H9 (cell line): Measurements from ENCODE around the gene KLHL15. TPM values are rescaled to one million over a fixed set of nuclear protein-coding genes. Genes with fewer than 3 reads are reported as not detected.

Source experiments
- DNase-seq: peaks from one replicate; pipeline ENCODE4 v3.0.0-alpha.2; 2017
- H2AFZ ChIP-seq: one replicate; pipeline ENCODE4 v1.6.1; 2013; ENCODE audit warnings: mild to moderate bottlenecking, low read length, control low read depth, moderate library complexity
- H2AK5ac ChIP-seq: 2 replicates; pipeline ENCODE4 v1.6.1; 2013; ENCODE audit warnings: low read length, control low read depth, mixed read lengths; ENCODE audit not compliant: insufficient read length
- H2BK120ac ChIP-seq: one replicate; pipeline ENCODE4 v1.6.1; 2013; ENCODE audit warnings: low read depth, mild to moderate bottlenecking, low read length, control low read depth, inconsistent platforms; ENCODE audit not compliant: poor library complexity, severe bottlenecking
- H2BK12ac ChIP-seq: 2 replicates; pipeline ENCODE4 v1.6.1; 2013; ENCODE audit warnings: low read length, control low read depth, mixed read lengths, low read depth; ENCODE audit not compliant: insufficient read length
- H2BK15ac ChIP-seq: 2 replicates; pipeline ENCODE4 v1.6.1; 2013; ENCODE audit warnings: low read depth, low read length, control low read depth
- H2BK20ac ChIP-seq: one replicate; pipeline ENCODE4 v1.6.1; 2013; ENCODE audit warnings: low read depth, mild to moderate bottlenecking, low read length, control low read depth, inconsistent platforms; ENCODE audit not compliant: poor library complexity, severe bottlenecking
- H2BK5ac ChIP-seq: 2 replicates; pipeline ENCODE4 v1.6.1; 2013; ENCODE audit warnings: low read length, control low read depth, mixed read lengths; ENCODE audit not compliant: insufficient read length
- H3K14ac ChIP-seq: 2 replicates; pipeline ENCODE4 v1.6.1; 2013; ENCODE audit warnings: low read length, control low read depth; ENCODE audit not compliant: insufficient read depth
- H3K18ac ChIP-seq: 2 replicates; pipeline ENCODE4 v1.6.1; 2013; ENCODE audit warnings: low read depth, mild to moderate bottlenecking, mixed read lengths, low read length, control low read depth; ENCODE audit not compliant: insufficient read length
- H3K23ac ChIP-seq: 2 replicates; pipeline ENCODE4 v1.6.1; 2013; ENCODE audit warnings: low read length, control low read depth, mixed read lengths, low read depth; ENCODE audit not compliant: insufficient read length
- H3K23me2 ChIP-seq: 2 replicates; pipeline ENCODE4 v1.6.1; 2013; ENCODE audit warnings: low read depth, mild to moderate bottlenecking, mixed read lengths, low read length, control low read depth; ENCODE audit not compliant: insufficient read length, poor library complexity, severe bottlenecking
- H3K27ac ChIP-seq: 2 replicates; pipeline ENCODE4 v1.5.1; 2013; ENCODE audit warnings: low read length, control low read depth, mixed read lengths, low read depth; ENCODE audit not compliant: insufficient read length
- H3K27me3 ChIP-seq: 2 replicates; pipeline ENCODE4 v1.6.1; 2013; ENCODE audit warnings: low read length, control low read depth, inconsistent platforms; ENCODE audit not compliant: insufficient read depth
- H3K4ac ChIP-seq: 2 replicates; pipeline ENCODE4 v1.6.1; 2013; ENCODE audit warnings: low read depth, mild to moderate bottlenecking, control low read depth, inconsistent platforms, low read length, moderate library complexity
- H3K4me1 ChIP-seq: 2 replicates; pipeline ENCODE4 v1.6.1; 2013; ENCODE audit warnings: low read length, control low read depth, inconsistent platforms; ENCODE audit not compliant: insufficient read depth
- H3K4me2 ChIP-seq: 2 replicates; pipeline ENCODE4 v1.6.1; 2013; ENCODE audit warnings: low read length, control low read depth, mixed read lengths; ENCODE audit not compliant: insufficient read length, insufficient read depth
- H3K56ac ChIP-seq: 2 replicates; pipeline ENCODE4 v1.6.1; 2013; ENCODE audit warnings: low read depth, mild to moderate bottlenecking, mixed read lengths, low read length, control low read depth; ENCODE audit not compliant: insufficient read length
- H3K79me1 ChIP-seq: 2 replicates; pipeline ENCODE4 v1.6.1; 2013; ENCODE audit warnings: low read depth, mild to moderate bottlenecking, moderate library complexity, low read length, control low read depth, inconsistent platforms; ENCODE audit not compliant: insufficient read depth, poor library complexity, severe bottlenecking
- H3K79me2 ChIP-seq: 2 replicates; pipeline ENCODE4 v1.6.1; 2013; ENCODE audit warnings: low read length, control low read depth, inconsistent platforms; ENCODE audit not compliant: insufficient read depth
- H3K9ac ChIP-seq: 2 replicates; pipeline ENCODE4 v1.6.1; 2013; ENCODE audit warnings: low read length, control low read depth, mixed read lengths; ENCODE audit not compliant: insufficient read length; ENCODE audit errors: extremely low read depth
- H3K9me3 ChIP-seq: one replicate; pipeline ENCODE4 v1.6.1; 2013; ENCODE audit warnings: low read depth, low read length, inconsistent platforms; ENCODE audit not compliant: control insufficient read depth
- H3T11ph ChIP-seq: one replicate; pipeline ENCODE4 v1.6.1; 2013; ENCODE audit warnings: mild to moderate bottlenecking, low read length, control low read depth, inconsistent platforms
- H4K20me1 ChIP-seq: one replicate; pipeline ENCODE4 v1.6.1; 2013; ENCODE audit not compliant: control insufficient read depth, insufficient read length, insufficient read depth
- H4K5ac ChIP-seq: 2 replicates; pipeline ENCODE4 v1.6.1; 2013; ENCODE audit warnings: low read depth, mild to moderate bottlenecking, mixed read lengths, low read length, control low read depth; ENCODE audit not compliant: insufficient read length
- H4K8ac ChIP-seq: replicated peaks from 2 replicates; pipeline ENCODE4 v1.6.1; 2013; ENCODE audit warnings: low read length, control low read depth, mixed read lengths, low read depth; ENCODE audit not compliant: insufficient read length
- H4K91ac ChIP-seq: 2 replicates; pipeline ENCODE4 v1.6.1; 2013; ENCODE audit warnings: low read depth, mild to moderate bottlenecking, moderate library complexity, mixed read lengths, low read length, control low read depth; ENCODE audit not compliant: insufficient read length
- H3K27ac Mint-ChIP-seq, 3 experiments: 2 replicates in 2 of 3; 3 replicates in 1 of 3; pipeline ENCODE4 v1.8.0; 2020 to 2021; ENCODE audit warnings: mixed read lengths in 3 of 3, mild to moderate bottlenecking in 1 of 3, moderate library complexity in 1 of 3
- H3K27me3 Mint-ChIP-seq: 2 replicates; pipeline ENCODE4 v1.8.0; 2021; ENCODE audit warnings: low read depth, mild to moderate bottlenecking, moderate library complexity, mixed read lengths
- H3K36me3 Mint-ChIP-seq, 3 experiments: 2 replicates in 2 of 3; 3 replicates in 1 of 3; pipeline ENCODE4 v1.8.0; 2020 to 2021; ENCODE audit warnings: low read depth in 3 of 3, mixed read lengths in 3 of 3; ENCODE audit not compliant: insufficient read depth in 1 of 3
- H3K4me1 Mint-ChIP-seq, 2 experiments: 2 replicates each; pipeline ENCODE4 v1.8.0; 2020; ENCODE audit warnings: mixed read lengths in 2 of 2
- H3K4me3 Mint-ChIP-seq, 2 experiments: 2 replicates in 1 of 2; 3 replicates in 1 of 2; pipeline ENCODE4 v1.8.0; 2020 to 2021; ENCODE audit warnings: mild to moderate bottlenecking in 2 of 2, mixed read lengths in 2 of 2, moderate library complexity in 1 of 2
- H3K9me3 Mint-ChIP-seq, 2 experiments: 2 replicates in 1 of 2; 3 replicates in 1 of 2; pipeline ENCODE4 v1.8.0; 2020; ENCODE audit warnings: mild to moderate bottlenecking in 2 of 2, mixed read lengths in 2 of 2, moderate library complexity in 1 of 2
- WGBS: extraction: QIAGEN DNeasy Blood & Tissue Kit; methylation state at CpG from one replicate; pipeline ENCODE4 v1.1.7; 2013; ENCODE audit warnings: missing lambda C conversion rate, low lambda C conversion rate, mixed read lengths; ENCODE audit not compliant: insufficient read length; ENCODE audit errors: extremely low coverage; 5-methylcytosine and 5-hydroxymethylcytosine counted together
- total RNA-seq: library from RNA; stranded (reverse); gene quantifications from 2 replicates; pipeline ENCODE4 v1.2.1, GENCODE V29; 2021
- TF ChIP-seq, protein P1 (sequence below): fragments of 200-600 bp; sonication (generic); conservative IDR thresholded peaks from 3 replicates; pipeline ENCODE4 v1.8.0; 2021; ENCODE audit warnings: antibody characterized with exemption, mild to moderate bottlenecking

KLHL15 gene
- total RNA-seq, 1 experiment from 2014 or later: 19.0 TPM

DNA sequence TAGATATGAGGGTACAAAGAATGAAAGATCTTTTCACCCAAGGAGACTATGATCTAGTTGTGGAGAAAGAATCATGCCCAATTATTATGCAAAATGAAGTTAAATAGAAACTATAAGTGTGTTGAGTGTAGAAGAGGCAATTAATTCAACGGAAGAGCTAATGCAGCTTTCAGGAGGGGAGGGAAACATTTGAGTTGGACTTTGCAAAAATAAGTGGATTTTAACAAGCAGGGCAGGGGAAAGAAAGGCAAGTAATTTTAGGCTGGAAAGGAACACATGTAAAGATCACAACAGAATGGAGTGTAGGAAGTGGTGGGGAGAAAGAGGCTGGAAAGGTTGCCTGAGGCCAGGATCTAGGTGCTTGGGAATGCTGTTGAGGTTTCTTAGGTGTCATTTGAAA lies 44.1 kb downstream of the KLHL15 start:
- no peaks in the 10 kb centered on the region for H3K23me2 ChIP-seq
- H3K79me1 ChIP-seq: no peaks in the 10 kb centered on the region
- Mint-ChIP-seq H3K9me3 (no peaks in the 10 kb centered on the region), H3K4me1 (peaks cover 30 to 39% of the 10 kb centered on the region in 2 experiments), H3K4me3 (no peak overlapping the region), H3K27me3 (no peaks in the 10 kb centered on the region), H3K27ac (peak overlapping the region; percentile 4 to 77 (median 9); a peak in 5 of 7 replicates), H3K36me3 (peaks cover 6 to 27% (median 22%) of the 10 kb centered on the region in 3 experiments; a peak in 6 of 7 replicates)
- H2BK5ac ChIP-seq: no peak overlapping the region
- H3K56ac ChIP-seq: no peak overlapping the region
- no peaks in the 10 kb centered on the region for H3K9me3 ChIP-seq
- no peak overlapping the region for H3K4me2 ChIP-seq
- H2BK12ac ChIP-seq: no peak overlapping the region
- no peak overlapping the region for H2BK15ac ChIP-seq
- H3K27me3 ChIP-seq: no peaks in the 10 kb centered on the region
- no peaks in the 10 kb centered on the region for H3K79me2 ChIP-seq
- no peak overlapping the region for H2BK120ac ChIP-seq
- H3K4me1 ChIP-seq: peaks cover 7% of the 10 kb centered on the region; the same call in 1 of the 2 replicates
- no peak overlapping the region for H3K18ac ChIP-seq
- no peak overlapping the region for H4K91ac ChIP-seq
- no peak overlapping the region for H2AK5ac ChIP-seq
- DNase-seq: no peak
- no peak overlapping the region for H4K5ac ChIP-seq
- H4K20me1 ChIP-seq: no peaks in the 10 kb centered on the region
- WGBS: no CpG with 5 or more reads among the region's 1 CpG
- H2BK20ac ChIP-seq: no peak overlapping the region
- H3K14ac ChIP-seq: no peak overlapping the region
- no peak overlapping the region for H3K27ac ChIP-seq
- TF ChIP-seq, protein P1, sequence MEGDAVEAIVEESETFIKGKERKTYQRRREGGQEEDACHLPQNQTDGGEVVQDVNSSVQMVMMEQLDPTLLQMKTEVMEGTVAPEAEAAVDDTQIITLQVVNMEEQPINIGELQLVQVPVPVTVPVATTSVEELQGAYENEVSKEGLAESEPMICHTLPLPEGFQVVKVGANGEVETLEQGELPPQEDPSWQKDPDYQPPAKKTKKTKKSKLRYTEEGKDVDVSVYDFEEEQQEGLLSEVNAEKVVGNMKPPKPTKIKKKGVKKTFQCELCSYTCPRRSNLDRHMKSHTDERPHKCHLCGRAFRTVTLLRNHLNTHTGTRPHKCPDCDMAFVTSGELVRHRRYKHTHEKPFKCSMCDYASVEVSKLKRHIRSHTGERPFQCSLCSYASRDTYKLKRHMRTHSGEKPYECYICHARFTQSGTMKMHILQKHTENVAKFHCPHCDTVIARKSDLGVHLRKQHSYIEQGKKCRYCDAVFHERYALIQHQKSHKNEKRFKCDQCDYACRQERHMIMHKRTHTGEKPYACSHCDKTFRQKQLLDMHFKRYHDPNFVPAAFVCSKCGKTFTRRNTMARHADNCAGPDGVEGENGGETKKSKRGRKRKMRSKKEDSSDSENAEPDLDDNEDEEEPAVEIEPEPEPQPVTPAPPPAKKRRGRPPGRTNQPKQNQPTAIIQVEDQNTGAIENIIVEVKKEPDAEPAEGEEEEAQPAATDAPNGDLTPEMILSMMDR: no peak
- no peak overlapping the region for H4K8ac ChIP-seq
- H3K23ac ChIP-seq: no peak overlapping the region
- H3T11ph ChIP-seq: no peak overlapping the region
- H3K9ac ChIP-seq: no peak overlapping the region
- H2AFZ ChIP-seq: no peak overlapping the region
- H3K4ac ChIP-seq: no peak overlapping the region
